Gastrocnemius medialis (tissue), 4 donors: ENCODE data around the gene CHTOP.

Experiments
- CTCF ChIP-seq, 5 experiments: fragments of 450-650 bp in 3 of 5; fragments of 200-600 bp in 2 of 5; sonication (generic) in 2 of 5; IDR thresholded peaks in 4 of 5; conservative IDR thresholded peaks in 1 of 5; 1 replicate in 4 of 5; 2 replicates in 1 of 5; pipeline ENCODE4 v1.5.1; 2016 to 2019; ENCODE audit warnings: antibody characterized with exemption in 5 of 5, mild to moderate bottlenecking in 3 of 5, moderate library complexity in 3 of 5
- POLR2A ChIP-seq, 2 donors: fragments of 450-650 bp; IDR thresholded peaks; one replicate each; pipeline ENCODE4 v1.6.1; 2017; ENCODE audit warnings: antibody characterized with exemption in 2 of 2, mild to moderate bottlenecking in 2 of 2, moderate library complexity in 2 of 2

DNA sequence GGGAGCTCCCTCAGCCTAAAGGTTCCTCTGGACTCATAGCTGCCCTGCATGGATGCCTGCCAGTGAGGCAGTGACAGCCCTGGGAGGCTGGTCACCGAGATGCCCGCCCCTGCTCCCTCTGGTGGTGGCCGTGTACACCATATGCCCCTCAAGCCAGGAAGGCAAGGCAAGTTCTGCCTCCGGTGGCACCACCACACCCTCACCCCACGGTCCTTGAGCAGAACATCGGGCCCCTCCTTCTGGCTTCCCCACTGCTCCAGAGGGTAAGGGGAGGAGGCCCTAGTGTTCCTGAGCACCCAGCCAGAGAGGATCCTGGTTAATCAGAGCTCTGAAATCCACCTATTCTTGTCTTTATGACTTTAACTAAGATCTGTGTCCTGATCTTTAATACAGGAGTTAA lies 16.2 kb upstream of the CHTOP start:
- TF ChIP-seq CTCF (IDR thresholded peaks at IDR 0.05 in 4 of 5, conservative IDR thresholded peaks at IDR 0.05 in 1 of 5) (peak in 4 of 5 experiments; percentile 51 to 86 (median 60)), POLR2A (IDR thresholded peaks at IDR 0.05) (no peak)
